ENCODE data around the gene ECEL1.

Gene ECEL1

DNA sequence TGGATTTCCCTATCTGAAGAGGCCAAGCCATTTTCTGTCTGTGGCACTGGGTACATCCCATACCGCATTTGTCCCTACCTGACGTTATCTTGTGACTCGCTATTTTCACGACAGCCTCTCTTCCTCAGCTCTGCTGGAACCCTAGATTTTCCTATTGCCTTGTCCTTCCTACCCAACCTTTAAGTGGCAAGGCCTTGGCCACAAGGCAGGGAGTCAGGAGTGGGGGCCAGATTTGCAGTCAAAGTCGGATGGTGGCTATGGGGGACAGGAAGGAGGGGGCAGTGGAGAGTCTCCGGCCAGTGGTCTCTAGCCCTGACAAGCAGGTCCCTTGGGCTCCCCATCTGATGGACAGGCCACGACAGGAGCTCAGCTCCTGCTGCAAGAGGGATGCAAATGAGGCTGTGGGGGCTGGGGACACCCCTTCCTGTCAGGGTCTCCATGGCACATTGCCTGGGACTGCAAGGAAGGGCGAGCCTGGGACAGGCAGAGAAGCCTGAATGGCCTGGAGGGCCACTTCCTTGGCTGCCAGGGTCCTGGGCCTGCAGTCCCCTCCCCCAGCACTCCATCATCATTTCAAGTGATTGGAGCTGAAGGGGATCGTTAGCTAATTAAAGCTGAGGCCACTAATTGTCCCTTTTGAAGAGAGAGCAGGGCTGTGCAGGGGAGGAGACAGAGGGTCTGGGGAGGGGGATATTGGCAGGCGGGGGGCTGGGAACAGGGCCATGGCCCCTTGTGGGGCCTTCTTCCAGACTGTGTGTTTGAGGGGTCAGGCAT is 6.3 kb upstream of the ECEL1 start:
- FAIRE-seq (no peak), DNase-seq (ENCODE audit: insufficient read length) (no peak)
- no peak for TF ChIP-seq POLR2AphosphoS5 (IDR thresholded peaks at IDR 0.05; ENCODE audit: low read depth, low read length)
- TF ChIP-seq POLR2A (IDR thresholded peaks at IDR 0.05; ENCODE audit: low read depth, low read length): no peak
- no peak for TF ChIP-seq TAF1 (IDR thresholded peaks at IDR 0.05; ENCODE audit: borderline replicate concordance, low read depth, low read length)

DNA sequence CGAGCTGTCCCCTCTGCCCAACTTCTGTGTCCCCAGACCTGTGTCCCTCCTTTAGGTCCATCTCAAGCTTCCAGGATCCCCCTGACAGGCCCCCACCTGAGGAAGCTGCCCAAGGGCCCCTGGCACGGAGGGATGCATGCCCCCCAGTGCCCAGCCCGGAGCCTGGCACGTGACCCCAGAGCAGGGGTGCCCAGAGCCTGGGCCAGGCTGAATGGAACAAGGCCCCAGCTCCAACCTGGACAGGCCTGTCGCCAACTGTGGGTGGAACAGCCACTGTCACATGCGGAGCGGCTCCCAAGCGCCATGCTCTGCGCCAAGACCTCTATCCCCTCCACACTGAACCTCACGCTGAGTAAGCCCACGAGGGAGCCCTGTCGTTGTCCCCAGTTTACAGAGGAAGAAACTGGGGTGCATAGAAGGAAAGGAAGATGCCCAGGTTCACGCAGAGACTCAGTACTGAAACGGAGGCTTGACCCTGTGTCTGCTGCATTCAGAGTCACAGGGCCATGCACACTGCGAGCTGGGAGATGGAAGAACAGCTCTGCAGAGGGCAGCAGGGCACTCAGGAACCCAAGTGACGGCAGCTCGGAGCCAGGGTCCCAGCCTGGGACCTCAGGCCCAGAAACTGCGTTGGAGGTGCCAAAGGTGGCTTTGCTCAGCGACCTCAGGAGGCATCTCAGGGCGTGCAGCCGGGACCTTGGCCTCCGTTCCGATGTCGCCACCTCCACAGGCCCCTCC is 5.5 kb upstream of the ECEL1 start:
- TF ChIP-seq TAF1 (IDR thresholded peaks at IDR 0.05; ENCODE audit: borderline replicate concordance, low read depth, low read length) (no peak), POLR2A (IDR thresholded peaks at IDR 0.05; ENCODE audit: low read depth, low read length) (no peak), POLR2AphosphoS5 (IDR thresholded peaks at IDR 0.05; ENCODE audit: low read depth, low read length) (no peak)
- DNase-seq (ENCODE audit: insufficient read length) (no peak), FAIRE-seq (no peak)

- FAIRE-seq (no peak), DNase-seq (ENCODE audit: insufficient read length) (no peak)
- TF ChIP-seq TAF1 (IDR thresholded peaks at IDR 0.05; ENCODE audit: borderline replicate concordance, low read depth, low read length) (no peak), POLR2A (IDR thresholded peaks at IDR 0.05; ENCODE audit: low read depth, low read length) (no peak), POLR2AphosphoS5 (IDR thresholded peaks at IDR 0.05; ENCODE audit: low read depth, low read length) (no peak)
These were observed 4.7 kb upstream of the ECEL1 start for GRCh38 chr2:232492236-232492848.

- TF ChIP-seq TAF1 (IDR thresholded peaks at IDR 0.05; ENCODE audit: borderline replicate concordance, low read depth, low read length) (no peak), POLR2AphosphoS5 (IDR thresholded peaks at IDR 0.05; ENCODE audit: low read depth, low read length) (no peak), POLR2A (IDR thresholded peaks at IDR 0.05; ENCODE audit: low read depth, low read length) (no peak)
- DNase-seq (ENCODE audit: insufficient read length): no peak
- FAIRE-seq: no peak
These were observed 3.6 kb upstream of the ECEL1 start for GRCh38 chr2:232491139-232491780.

DNA sequence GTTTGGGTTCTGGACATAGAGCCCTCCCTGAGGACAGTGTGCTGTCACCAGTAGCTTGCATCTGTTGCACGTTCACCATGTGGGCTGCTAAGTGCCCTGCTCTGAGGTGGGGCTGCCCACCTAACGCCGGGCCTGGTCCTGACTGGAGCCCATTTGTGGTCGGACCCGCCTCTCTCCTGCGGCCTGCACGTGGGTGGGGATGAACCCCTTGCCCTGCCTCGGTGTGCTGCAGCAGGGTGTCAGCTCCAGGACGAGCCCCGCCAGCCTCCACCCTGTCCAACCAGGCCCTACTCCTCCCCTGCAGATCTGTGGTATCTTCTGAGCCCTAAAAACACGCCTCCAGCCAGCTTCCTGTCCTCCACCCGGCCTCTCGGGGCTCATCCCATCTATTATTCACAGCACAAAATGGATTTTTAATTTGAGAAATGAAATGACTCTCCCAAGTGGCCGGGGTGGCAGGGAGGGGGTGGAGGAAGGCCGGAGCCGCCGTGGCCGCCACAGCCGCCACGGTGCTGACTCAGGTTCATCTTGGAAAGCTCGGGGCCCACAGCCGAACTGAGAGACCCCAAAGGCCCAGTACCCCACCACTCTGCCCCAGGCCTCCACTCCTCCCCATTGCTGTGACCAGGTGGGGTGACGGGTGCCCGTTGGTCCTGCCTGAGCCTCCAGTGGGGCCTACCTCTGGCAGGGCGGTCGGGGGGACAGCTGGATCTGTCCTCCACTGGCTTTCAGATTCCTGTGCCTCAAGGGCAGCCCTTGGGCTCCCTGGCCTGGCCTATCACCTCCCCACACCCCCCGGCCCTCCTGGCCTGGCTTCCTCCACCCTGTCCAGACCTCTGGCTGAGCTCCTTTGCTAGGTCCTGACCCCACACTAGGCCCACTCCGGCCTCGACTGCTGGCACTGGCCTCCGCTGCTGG is 2.8 kb upstream of the ECEL1 start:
- no peak for TF ChIP-seq POLR2A (IDR thresholded peaks at IDR 0.05; ENCODE audit: low read depth, low read length)
- no peak for TF ChIP-seq POLR2AphosphoS5 (IDR thresholded peaks at IDR 0.05; ENCODE audit: low read depth, low read length)
- TF ChIP-seq TAF1 (IDR thresholded peaks at IDR 0.05; ENCODE audit: borderline replicate concordance, low read depth, low read length): no peak
- DNase-seq (ENCODE audit: insufficient read length): no peak
- no peak for FAIRE-seq

- DNase-seq (ENCODE audit: insufficient read length) (no peak), FAIRE-seq (no peak)
- TF ChIP-seq POLR2A (IDR thresholded peaks at IDR 0.05; ENCODE audit: low read depth, low read length) (no peak), POLR2AphosphoS5 (IDR thresholded peaks at IDR 0.05; ENCODE audit: low read depth, low read length) (no peak), TAF1 (IDR thresholded peaks at IDR 0.05; ENCODE audit: borderline replicate concordance, low read depth, low read length) (no peak)
These were observed 2.0 kb upstream of the ECEL1 start for GRCh38 chr2:232489516-232490220.

DNA sequence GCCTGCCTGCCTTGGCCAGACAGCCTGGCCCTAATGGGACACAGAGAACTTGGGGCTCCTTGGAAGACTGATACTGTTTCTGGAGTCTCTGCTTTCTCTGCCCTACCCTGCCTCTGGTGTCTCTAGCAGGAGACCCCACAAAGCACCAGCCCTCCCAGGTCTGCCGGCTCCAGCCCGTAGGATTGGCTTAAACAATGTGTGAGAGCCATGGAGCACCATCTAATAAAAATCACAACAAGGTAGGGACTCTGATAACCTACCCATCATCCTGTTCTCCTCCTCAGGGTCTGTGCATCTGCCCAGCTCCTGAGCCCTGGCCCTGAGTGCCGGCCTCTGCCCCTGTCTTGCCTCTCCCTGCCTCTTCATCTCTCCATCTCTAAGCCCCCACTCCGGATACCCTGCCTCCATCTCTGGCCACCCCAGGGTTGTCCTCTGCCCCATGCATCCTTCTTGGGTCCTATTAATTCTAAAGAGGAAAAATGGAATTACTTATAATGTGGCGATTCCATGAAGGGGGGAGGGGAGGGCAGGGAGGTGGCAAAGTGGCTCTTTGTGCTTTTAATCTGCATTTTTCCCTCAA is 1.2 kb upstream of the ECEL1 start:
- DNase-seq (ENCODE audit: insufficient read length): no peak

DNA sequence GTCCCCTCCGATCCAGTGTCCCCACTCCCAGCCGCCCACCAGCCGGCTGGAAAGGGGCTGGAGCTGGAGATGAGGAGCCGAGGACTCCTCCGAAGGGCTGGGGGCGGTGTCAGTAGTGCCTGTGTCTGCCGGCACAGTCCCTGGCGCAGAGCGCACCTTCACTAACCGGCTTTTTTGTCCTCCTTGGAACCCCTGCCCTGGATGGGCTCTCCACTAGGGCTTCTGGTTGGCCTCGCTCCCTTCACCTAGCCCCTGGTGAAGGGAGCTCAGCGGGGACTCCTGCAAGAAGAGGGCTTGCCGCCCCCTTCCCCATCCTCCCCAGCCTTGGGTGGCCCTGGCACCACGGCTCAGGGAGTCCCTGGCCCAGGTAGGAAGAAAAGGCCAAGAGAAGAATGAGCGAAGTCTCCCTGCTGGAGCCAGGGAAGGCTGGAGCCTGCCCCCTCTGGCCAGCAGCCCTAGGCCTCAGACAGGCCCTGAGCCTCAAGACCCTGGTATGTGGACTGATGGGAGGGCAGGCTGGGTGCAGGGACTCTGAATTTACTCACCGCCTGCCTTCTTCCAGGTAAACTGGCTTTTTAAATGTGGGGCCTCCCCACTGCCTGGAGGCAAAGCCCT is 570 bp upstream of the ECEL1 start:
- no peak for DNase-seq (ENCODE audit: insufficient read length)
- FAIRE-seq: no peak

More for the DNA sequence above, 1.2 kb upstream of the ECEL1 start:
- TF ChIP-seq POLR2AphosphoS5 (IDR thresholded peaks at IDR 0.05; ENCODE audit: low read depth, low read length) (no peak), POLR2A (IDR thresholded peaks at IDR 0.05; ENCODE audit: low read depth, low read length) (no peak), TAF1 (IDR thresholded peaks at IDR 0.05; ENCODE audit: borderline replicate concordance, low read depth, low read length) (no peak)
- no peak for FAIRE-seq

More for the DNA sequence above, 570 bp upstream of the ECEL1 start:
- TF ChIP-seq POLR2A (IDR thresholded peaks at IDR 0.05; ENCODE audit: low read depth, low read length) (no peak), TAF1 (IDR thresholded peaks at IDR 0.05; ENCODE audit: borderline replicate concordance, low read depth, low read length) (no peak), POLR2AphosphoS5 (IDR thresholded peaks at IDR 0.05; ENCODE audit: low read depth, low read length) (no peak)
